RWPE2 (cell line): Measurements from ENCODE around the gene PNKP.

Experiments used
- ATAC-seq: fragments of 200-7000 bp; cut with Tn5 transposase; 3 replicates; pipeline ENCODE4 v1.9.1; 2021; ENCODE audit warnings: low read depth
- DNase-seq: peaks from one replicate; pipeline ENCODE4 v3.0.0-alpha.2; 2020; ENCODE audit warnings: low spot score
- H3K27ac ChIP-seq: fragments of 450-650 bp; 2 replicates; pipeline ENCODE4 v1.5.1; 2017; ENCODE audit warnings: mild to moderate bottlenecking; ENCODE audit not compliant: poor library complexity, severe bottlenecking
- H3K27me3 ChIP-seq: fragments of 250-450 bp; sonication (Bioruptor Pico); 2 replicates; pipeline ENCODE4 v1.5.1; 2021; ENCODE audit warnings: mild to moderate bottlenecking, moderate library complexity; ENCODE audit not compliant: insufficient read depth, poor library complexity, severe bottlenecking
- H3K36me3 ChIP-seq: fragments of 250-450 bp; sonication (Bioruptor Pico); 2 replicates; pipeline ENCODE4 v1.5.1; 2020; ENCODE audit warnings: low read depth, mild to moderate bottlenecking, moderate library complexity
- H3K4me1 ChIP-seq: fragments of 250-450 bp; sonication (Bioruptor Pico); 2 replicates; pipeline ENCODE4 v1.5.1; 2021; ENCODE audit warnings: mild to moderate bottlenecking, moderate library complexity; ENCODE audit not compliant: insufficient read depth, poor library complexity, severe bottlenecking
- H3K4me3 ChIP-seq: fragments of 250-450 bp; sonication (Bioruptor Pico); 2 replicates; pipeline ENCODE4 v1.5.1; 2021; ENCODE audit warnings: mild to moderate bottlenecking, moderate library complexity; ENCODE audit not compliant: severe bottlenecking
- H3K9me3 ChIP-seq: fragments of 250-450 bp; sonication (Bioruptor Pico); 2 replicates; pipeline ENCODE4 v1.5.1; 2021; ENCODE audit warnings: mild to moderate bottlenecking, moderate library complexity; ENCODE audit not compliant: severe bottlenecking
- TF ChIP-seq, protein P1 (sequence below): fragments of 450-650 bp; IDR thresholded peaks from one replicate; pipeline ENCODE4 v1.5.1; 2017; ENCODE audit warnings: mild to moderate bottlenecking, moderate library complexity; ENCODE audit not compliant: poor library complexity, severe bottlenecking

The PNKP gene

DNA sequence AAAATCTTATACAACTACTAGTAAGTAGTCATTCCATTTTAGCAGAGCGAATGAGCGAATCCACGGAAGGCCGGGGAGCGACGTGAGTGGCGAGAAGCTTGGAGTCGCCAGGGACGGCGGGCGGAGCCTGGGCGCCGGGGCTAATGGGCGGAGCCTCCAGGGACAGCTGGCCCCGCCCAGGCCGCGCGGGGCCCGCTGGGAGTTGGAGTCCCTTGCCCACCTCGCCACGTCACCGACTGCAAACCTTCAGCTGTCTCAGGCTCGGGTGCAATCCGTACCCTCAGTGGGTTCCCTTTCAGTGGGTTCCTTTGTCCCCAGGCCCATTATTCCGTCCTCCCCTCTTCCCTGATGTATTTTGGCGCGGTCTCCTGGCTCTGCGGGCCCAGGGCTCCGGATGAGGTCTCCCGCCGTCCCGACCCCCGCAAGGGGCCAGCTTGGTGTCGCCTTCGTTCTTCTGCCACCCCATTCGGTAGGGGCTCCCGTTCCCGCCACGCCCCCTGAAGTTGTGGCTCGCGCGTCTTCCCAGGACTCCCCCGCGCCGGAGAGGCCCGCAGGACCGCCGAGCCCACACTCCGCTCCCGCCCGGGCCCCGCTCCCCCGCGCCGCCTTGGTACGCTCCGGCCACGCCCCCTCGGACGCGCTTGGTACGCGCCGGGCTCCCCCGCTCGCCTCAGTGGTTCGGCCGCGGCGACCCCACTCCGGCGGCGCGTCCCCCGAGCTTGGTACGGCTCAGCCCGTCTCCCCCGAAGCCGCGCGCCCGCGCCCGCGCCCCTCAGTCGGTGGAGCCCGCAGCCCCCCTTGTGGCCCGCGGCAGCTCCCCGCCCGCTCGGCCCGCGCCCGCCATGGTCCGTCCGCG, 16.7 kb downstream of the PNKP start, which contains the start of gene PTOV1:
TSS of gene PTOV1 (plus strand) at position 673 of the 856 bp plus-strand sequence.
- Histone ChIP-seq H3K4me1 (peaks cover 21% of the 10 kb centered on the region), H3K27me3 (no peaks in the 10 kb centered on the region), H3K27ac (peak within 1 kb of the TSS; percentile 85), H3K9me3 (no peaks in the 10 kb centered on the region), H3K36me3 (peaks cover 11% of the 10 kb centered on the region), H3K4me3 (peak within 1 kb of the TSS; percentile 100)
- TF ChIP-seq, protein P1, sequence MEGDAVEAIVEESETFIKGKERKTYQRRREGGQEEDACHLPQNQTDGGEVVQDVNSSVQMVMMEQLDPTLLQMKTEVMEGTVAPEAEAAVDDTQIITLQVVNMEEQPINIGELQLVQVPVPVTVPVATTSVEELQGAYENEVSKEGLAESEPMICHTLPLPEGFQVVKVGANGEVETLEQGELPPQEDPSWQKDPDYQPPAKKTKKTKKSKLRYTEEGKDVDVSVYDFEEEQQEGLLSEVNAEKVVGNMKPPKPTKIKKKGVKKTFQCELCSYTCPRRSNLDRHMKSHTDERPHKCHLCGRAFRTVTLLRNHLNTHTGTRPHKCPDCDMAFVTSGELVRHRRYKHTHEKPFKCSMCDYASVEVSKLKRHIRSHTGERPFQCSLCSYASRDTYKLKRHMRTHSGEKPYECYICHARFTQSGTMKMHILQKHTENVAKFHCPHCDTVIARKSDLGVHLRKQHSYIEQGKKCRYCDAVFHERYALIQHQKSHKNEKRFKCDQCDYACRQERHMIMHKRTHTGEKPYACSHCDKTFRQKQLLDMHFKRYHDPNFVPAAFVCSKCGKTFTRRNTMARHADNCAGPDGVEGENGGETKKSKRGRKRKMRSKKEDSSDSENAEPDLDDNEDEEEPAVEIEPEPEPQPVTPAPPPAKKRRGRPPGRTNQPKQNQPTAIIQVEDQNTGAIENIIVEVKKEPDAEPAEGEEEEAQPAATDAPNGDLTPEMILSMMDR = no peak
- ATAC-seq (peak; percentile 74), DNase-seq (peak; percentile 93)

DNA sequence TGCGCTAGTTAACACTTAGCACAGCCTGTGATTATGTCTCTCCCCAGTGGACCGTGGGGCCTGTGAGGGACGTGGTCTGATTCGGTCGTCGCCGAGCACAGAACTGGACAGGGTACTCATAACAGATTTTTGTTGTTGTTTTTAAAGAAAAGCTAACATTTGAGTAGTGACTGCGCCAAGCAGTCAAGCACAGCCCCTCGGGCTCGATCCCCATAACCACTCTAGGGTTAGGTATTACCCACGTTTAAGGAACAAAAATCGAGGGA, 17.2 kb downstream of the PNKP start:
- Histone ChIP-seq H3K27ac (peak overlapping the region; percentile 85), H3K9me3 (no peaks in the 10 kb centered on the region), H3K4me3 (peak overlapping the region; percentile 100), H3K4me1 (peaks cover 21% of the 10 kb centered on the region), H3K27me3 (no peaks in the 10 kb centered on the region), H3K36me3 (peaks cover 9% of the 10 kb centered on the region)
- DNase-seq (no peak), ATAC-seq (no peak)
- TF ChIP-seq, protein P1 = no peak

DNA sequence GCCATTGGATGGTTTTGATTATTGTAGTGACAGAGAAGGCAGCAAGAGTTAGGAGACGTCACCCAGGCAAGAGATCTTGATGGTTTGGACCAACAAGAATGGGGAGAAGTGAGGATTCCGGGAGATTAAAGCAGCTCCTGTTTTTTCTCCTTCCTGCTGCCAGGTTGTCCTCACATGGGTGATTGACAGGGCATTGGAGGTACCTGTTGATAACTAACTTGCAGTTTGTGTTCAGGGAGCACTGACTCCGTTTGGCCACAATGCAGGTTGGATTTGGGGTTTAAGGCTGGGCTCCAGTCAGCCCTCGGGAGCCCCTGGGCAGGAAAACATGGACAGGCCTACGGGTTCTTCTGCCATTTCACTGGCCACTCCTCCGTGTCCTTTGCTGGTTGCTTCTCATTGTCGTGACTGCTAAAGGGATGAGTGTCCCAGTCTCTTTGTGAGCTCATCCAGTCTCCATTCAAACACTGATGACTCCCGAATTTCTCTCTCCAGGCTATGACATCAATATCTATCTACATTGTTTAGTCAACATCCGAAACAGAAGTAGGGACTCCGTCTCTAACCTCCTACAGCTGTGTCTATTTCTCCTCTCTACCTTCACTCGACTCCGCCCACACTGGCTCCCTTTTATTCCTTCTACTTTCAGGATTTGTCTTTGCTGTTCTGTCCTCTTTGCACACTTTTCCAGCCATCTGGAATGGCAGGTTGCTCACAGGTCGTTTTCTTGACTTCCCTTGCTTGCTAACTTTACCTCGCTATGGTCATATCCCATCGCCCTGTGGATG, 17.7 kb downstream of the PNKP start:
- Histone ChIP-seq H3K27me3 (no peaks in the 10 kb centered on the region), H3K9me3 (no peaks in the 10 kb centered on the region), H3K4me3 (no peak overlapping the region), H3K4me1 (peaks cover 21% of the 10 kb centered on the region), H3K36me3 (peaks cover 4% of the 10 kb centered on the region), H3K27ac (peak overlapping the region; percentile 85)
- ATAC-seq = no peak
- no peak for DNase-seq
- TF ChIP-seq, protein P1 = no peak

DNA sequence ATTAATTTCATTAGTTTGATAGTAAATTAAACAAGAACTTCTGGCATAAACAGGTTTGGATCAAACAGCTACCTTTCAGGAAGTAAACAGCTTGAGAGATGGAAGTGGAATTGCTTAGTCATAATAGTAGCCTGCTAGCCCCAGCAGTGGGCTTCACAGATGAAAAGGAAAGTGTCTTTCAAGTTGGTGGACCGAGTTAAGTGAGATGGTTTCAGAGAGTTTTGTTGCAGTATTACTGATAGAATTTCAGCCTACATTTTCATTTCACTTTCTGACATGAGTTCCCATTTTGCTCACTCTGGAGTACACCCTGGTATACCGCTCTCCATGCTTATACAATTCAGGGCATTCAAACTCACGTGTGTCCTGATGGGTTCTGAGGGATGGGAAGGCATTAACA, 18.4 kb downstream of the PNKP start:
- ATAC-seq (no peak), DNase-seq (no peak)
- Histone ChIP-seq H3K4me1 (peaks cover 21% of the 10 kb centered on the region), H3K4me3 (no peak overlapping the region), H3K36me3 (no peaks in the 10 kb centered on the region; the same call in 1 of the 2 replicates), H3K27me3 (no peaks in the 10 kb centered on the region), H3K9me3 (no peaks in the 10 kb centered on the region), H3K27ac (peak overlapping the region; percentile 15)
- TF ChIP-seq, protein P1 = no peak
